Neural crest cell (in vitro differentiated cells): ENCODE results near the gene EGLN3. TPM values are rescaled to one million over a fixed set of nuclear protein-coding genes. Genes with fewer than 3 reads are reported as not detected.

ENCODE experiments used
- DNase-seq: peaks from one replicate; pipeline ENCODE4 v3.0.0; 2021; ENCODE audit warnings: low read depth, mixed read lengths, low spot score
- H3K27ac Mint-ChIP-seq: one replicate; pipeline ENCODE4 v1.8.0; 2021; ENCODE audit warnings: mild to moderate bottlenecking, mixed read lengths; ENCODE audit not compliant: unreplicated experiment
- H3K27me3 Mint-ChIP-seq: 2 replicates; pipeline ENCODE4 v1.8.0; 2021; ENCODE audit warnings: low read depth, mild to moderate bottlenecking, mixed read lengths
- H3K36me3 Mint-ChIP-seq: 2 replicates; pipeline ENCODE4 v1.8.0; 2021; ENCODE audit warnings: low read depth, mild to moderate bottlenecking, mixed read lengths
- H3K4me1 Mint-ChIP-seq: 2 replicates; pipeline ENCODE4 v1.8.0; 2021; ENCODE audit warnings: mixed read lengths
- H3K4me3 Mint-ChIP-seq: one replicate; pipeline ENCODE4 v1.8.0; 2021; ENCODE audit warnings: mild to moderate bottlenecking, mixed read lengths
- H3K9me3 Mint-ChIP-seq: 2 replicates; pipeline ENCODE4 v1.8.0; 2021; ENCODE audit warnings: mixed read lengths
- total RNA-seq: library from RNA; stranded (reverse); gene quantifications from 2 replicates; pipeline ENCODE4 v1.2.1, GENCODE V29; 2021
- TF ChIP-seq, protein P1 (sequence below): fragments of 200-600 bp; sonication (generic); conservative IDR thresholded peaks from 2 replicates; pipeline ENCODE4 v1.5.0; 2021; ENCODE audit warnings: antibody characterized with exemption, mild to moderate bottlenecking

EGLN3 gene
- total RNA-seq, 1 donor from 2014 or later: 0.89 TPM

DNA sequence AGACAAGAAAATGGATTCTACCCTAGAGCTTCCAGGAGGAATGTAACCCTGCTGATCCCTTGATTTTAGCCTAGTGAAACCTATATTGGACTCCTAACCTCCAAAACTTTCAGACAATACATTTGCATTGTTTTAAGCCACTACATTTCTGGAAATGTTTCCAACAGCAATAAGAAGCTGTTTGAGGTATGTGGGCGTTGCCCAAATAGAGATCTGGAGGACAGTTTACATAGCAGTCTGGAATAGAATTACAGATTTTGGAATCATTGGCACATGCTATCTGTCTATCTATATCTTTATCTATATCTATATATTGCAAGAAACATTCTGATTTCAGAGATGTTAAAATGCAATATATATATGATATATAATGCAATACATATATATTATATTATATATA is 42.4 kb upstream of the EGLN3 start:
- TF ChIP-seq, protein P1, sequence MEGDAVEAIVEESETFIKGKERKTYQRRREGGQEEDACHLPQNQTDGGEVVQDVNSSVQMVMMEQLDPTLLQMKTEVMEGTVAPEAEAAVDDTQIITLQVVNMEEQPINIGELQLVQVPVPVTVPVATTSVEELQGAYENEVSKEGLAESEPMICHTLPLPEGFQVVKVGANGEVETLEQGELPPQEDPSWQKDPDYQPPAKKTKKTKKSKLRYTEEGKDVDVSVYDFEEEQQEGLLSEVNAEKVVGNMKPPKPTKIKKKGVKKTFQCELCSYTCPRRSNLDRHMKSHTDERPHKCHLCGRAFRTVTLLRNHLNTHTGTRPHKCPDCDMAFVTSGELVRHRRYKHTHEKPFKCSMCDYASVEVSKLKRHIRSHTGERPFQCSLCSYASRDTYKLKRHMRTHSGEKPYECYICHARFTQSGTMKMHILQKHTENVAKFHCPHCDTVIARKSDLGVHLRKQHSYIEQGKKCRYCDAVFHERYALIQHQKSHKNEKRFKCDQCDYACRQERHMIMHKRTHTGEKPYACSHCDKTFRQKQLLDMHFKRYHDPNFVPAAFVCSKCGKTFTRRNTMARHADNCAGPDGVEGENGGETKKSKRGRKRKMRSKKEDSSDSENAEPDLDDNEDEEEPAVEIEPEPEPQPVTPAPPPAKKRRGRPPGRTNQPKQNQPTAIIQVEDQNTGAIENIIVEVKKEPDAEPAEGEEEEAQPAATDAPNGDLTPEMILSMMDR: no peak
- Mint-ChIP-seq H3K27me3 (no peaks in the 10 kb centered on the region), H3K4me1 (no peaks in the 10 kb centered on the region), H3K27ac (no peak overlapping the region), H3K9me3 (no peaks in the 10 kb centered on the region), H3K4me3 (no peak overlapping the region), H3K36me3 (no peaks in the 10 kb centered on the region)
- DNase-seq: no peak

DNA sequence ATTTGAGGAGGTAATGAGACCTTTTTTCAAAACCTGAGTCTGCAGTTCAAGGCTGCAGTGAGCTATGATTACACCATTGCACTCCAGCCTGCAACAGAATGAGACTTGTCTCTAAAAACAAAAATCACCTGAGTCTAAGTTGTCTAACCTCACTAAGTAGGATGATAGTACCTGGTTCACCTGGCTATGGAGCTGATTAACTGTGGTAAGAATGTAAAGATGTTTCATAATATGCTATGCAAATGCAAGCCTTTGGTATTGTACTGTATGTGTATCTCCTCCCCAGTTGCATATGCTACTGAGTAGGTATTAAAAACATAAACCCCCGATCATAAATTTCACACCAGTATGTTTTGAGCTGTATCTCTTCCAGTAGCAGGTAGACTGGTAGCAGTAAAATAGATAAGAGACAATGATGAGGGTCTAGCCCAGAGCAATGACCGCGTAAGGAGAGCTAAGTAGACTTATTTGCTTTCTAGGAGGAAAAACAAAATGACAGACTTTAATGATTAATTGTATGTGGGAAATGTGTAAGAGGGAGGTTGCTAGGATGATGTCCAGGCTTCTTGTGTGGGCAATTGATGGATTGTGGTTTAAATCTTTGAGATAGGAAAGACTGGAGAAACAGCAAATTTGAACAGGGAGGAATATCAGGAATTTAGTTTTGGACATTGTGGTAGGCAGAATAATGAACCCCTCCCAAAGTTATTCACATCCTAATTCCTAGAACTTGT is 41.6 kb upstream of the EGLN3 start:
- Mint-ChIP-seq H3K9me3 (no peaks in the 10 kb centered on the region), H3K27me3 (no peaks in the 10 kb centered on the region), H3K27ac (no peak overlapping the region), H3K4me1 (no peaks in the 10 kb centered on the region), H3K36me3 (no peaks in the 10 kb centered on the region), H3K4me3 (no peak overlapping the region)
- TF ChIP-seq, protein P1: no peak
- DNase-seq: no peak

DNA sequence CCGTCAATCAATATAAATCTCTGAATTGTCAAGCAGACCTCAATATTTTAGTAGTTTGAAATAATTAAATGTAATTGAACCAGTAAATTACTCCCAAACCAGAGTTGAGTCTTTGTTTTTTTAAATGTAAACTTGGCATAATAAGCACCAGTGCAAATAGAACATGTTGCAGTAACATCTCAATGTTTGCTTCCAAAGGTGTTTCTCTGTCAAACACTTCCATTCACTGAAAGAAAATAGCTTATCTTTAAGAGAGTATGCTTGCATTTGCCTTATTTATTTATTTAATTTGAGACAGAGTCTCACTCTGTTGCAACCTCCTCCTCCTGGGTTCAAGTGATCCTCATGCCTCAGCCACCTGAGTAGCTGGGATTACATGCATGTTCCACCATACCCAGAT is 39.9 kb upstream of the EGLN3 start:
- TF ChIP-seq, protein P1: no peak
- H3K27me3 Mint-ChIP-seq: no peaks in the 10 kb centered on the region
- H3K4me1 Mint-ChIP-seq: no peaks in the 10 kb centered on the region

DNA sequence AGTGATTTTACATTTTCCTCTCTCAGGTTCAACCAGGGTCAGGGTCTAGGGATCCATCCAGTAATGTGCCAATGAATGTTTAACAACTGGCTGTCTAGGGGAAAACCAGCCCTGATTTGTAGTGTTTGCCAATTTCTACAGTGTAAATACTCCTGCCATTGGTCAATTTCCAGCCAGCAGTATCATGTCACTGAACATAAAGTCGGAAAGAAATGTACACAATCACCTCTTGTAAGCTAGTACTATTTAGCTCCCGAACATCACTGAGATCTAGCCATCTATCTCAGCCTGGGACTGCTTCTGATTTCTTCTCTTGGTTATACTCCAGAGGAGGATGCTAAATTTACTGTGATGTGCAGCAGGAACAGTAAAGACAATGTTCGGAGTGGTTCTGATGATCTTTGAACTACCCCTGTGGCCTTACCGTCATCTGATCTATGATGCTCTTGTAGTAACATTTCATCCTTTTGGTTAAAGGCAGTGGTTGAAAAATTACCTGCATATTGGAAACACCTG is 36.7 kb upstream of the EGLN3 start:
- Mint-ChIP-seq H3K4me3 (no peak overlapping the region), H3K9me3 (peaks cover 2% of the 10 kb centered on the region), H3K27me3 (no peaks in the 10 kb centered on the region), H3K36me3 (peaks cover 4% of the 10 kb centered on the region), H3K27ac (no peak overlapping the region), H3K4me1 (no peaks in the 10 kb centered on the region)
- DNase-seq: no peak
- TF ChIP-seq, protein P1: no peak

More for the DNA sequence above, 39.9 kb upstream of the EGLN3 start:
- H3K4me3 Mint-ChIP-seq: no peak overlapping the region
- H3K27ac Mint-ChIP-seq: no peak overlapping the region
- DNase-seq: no peak
- peaks cover 2% of the 10 kb centered on the region for H3K9me3 Mint-ChIP-seq
- no peaks in the 10 kb centered on the region for H3K36me3 Mint-ChIP-seq

DNA sequence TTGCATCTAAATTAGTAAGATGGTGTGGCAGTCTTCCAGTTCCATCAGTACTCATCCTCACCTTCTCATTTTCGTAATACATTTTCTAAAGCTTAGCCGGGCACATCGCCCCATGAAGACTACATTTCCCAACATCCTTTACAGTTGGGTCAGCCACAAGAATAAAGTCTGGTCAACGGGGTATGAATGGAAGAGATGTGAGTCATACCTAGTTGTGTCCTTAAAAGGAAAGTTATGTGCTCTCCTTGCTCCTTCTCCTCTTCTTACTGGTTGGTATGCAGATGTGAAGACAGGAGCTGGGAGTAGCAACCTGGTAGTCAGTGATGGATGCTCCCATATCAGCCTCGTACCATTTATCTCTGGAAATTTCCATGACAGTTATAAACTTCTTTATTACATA is 35.9 kb upstream of the EGLN3 start:
- TF ChIP-seq, protein P1: no peak
- Mint-ChIP-seq H3K27me3 (no peaks in the 10 kb centered on the region), H3K36me3 (peaks cover 4% of the 10 kb centered on the region), H3K27ac (no peak overlapping the region), H3K4me3 (no peak overlapping the region), H3K9me3 (peaks cover 2% of the 10 kb centered on the region), H3K4me1 (no peaks in the 10 kb centered on the region)
- DNase-seq: no peak
